Neural progenitor cell (in vitro differentiated cells): ENCODE data around the gene EPRS1. TPM values are rescaled to one million over a fixed set of nuclear protein-coding genes. Genes with fewer than 3 reads are reported as not detected.
"Not testable (repeated sequence)": the region's sequence is repeated elsewhere in the genome, so short reads cannot be mapped to it uniquely, and the experiment has no call there.

ENCODE experiments used
- DNase-seq: peaks from one replicate; pipeline ENCODE4 v3.0.0-alpha.2; 2016; ENCODE audit warnings: low spot score
- H2AFZ ChIP-seq: fragments of 200-600 bp; sonication (generic); replicated peaks from 2 replicates; pipeline ENCODE4 v1.6.1; 2016; ENCODE audit warnings: antibody characterized with exemption
- H3F3A ChIP-seq: fragments of 200-600 bp; sonication (generic); 2 replicates; pipeline ENCODE4 v1.6.1; 2016; ENCODE audit warnings: antibody characterized with exemption, low read depth
- H3K27ac ChIP-seq: fragments of 200-600 bp; sonication (generic); 2 replicates; pipeline ENCODE4 v1.5.1; 2016; ENCODE audit warnings: mild to moderate bottlenecking
- H3K27me3 ChIP-seq: fragments of 200-600 bp; sonication (generic); 2 replicates; pipeline ENCODE4 v1.6.1; 2016; ENCODE audit warnings: mild to moderate bottlenecking, moderate library complexity
- H3K36me3 ChIP-seq: fragments of 200-600 bp; sonication (generic); 2 replicates; pipeline ENCODE4 v1.5.1; 2016
- H3K4me1 ChIP-seq: fragments of 200-600 bp; sonication (generic); 2 replicates; pipeline ENCODE4 v1.6.1; 2016; ENCODE audit warnings: mixed run types
- H3K4me2 ChIP-seq: fragments of 200-600 bp; sonication (generic); 2 replicates; pipeline ENCODE4 v1.6.1; 2016
- H3K4me3 ChIP-seq: fragments of 200-600 bp; sonication (generic); 2 replicates; pipeline ENCODE4 v1.5.1; 2016
- H3K79me2 ChIP-seq: fragments of 200-600 bp; sonication (generic); 2 replicates; pipeline ENCODE4 v1.6.1; 2016; ENCODE audit warnings: low read depth
- H3K9ac ChIP-seq: fragments of 200-600 bp; sonication (generic); 2 replicates; pipeline ENCODE4 v1.6.1; 2016
- H3K9me3 ChIP-seq: fragments of 200-600 bp; sonication (generic); 2 replicates; pipeline ENCODE4 v1.5.1; 2016; ENCODE audit warnings: low read depth
- H4K20me1 ChIP-seq: fragments of 200-600 bp; sonication (generic); 2 replicates; pipeline ENCODE4 v1.6.1; 2016; ENCODE audit warnings: low read depth
- H3K27ac Mint-ChIP-seq: 3 replicates; pipeline ENCODE4 v1.8.0; 2021; ENCODE audit warnings: mixed read lengths
- H3K27me3 Mint-ChIP-seq: 2 replicates; pipeline ENCODE4 v1.8.0; 2022; ENCODE audit warnings: low read depth, mild to moderate bottlenecking, inconsistent platforms, moderate library complexity, mixed read lengths; ENCODE audit not compliant: insufficient read depth
- H3K36me3 Mint-ChIP-seq: 3 replicates; pipeline ENCODE4 v1.8.0; 2021; ENCODE audit warnings: mixed read lengths
- H3K4me1 Mint-ChIP-seq: 3 replicates; pipeline ENCODE4 v1.8.0; 2021; ENCODE audit warnings: mixed read lengths
- H3K4me3 Mint-ChIP-seq: 3 replicates; pipeline ENCODE4 v1.8.0; 2021; ENCODE audit warnings: mild to moderate bottlenecking, moderate library complexity, mixed read lengths
- H3K9me3 Mint-ChIP-seq: 3 replicates; pipeline ENCODE4 v1.8.0; 2020; ENCODE audit warnings: mixed read lengths
- CTCF ChIP-seq: fragments of 200-600 bp; sonication (generic); IDR thresholded peaks from 2 replicates; pipeline ENCODE4 v1.5.1; 2017; ENCODE audit warnings: antibody characterized with exemption, mild to moderate bottlenecking
- EZH2 ChIP-seq: fragments of 200-600 bp; sonication (generic); IDR thresholded peaks from 2 replicates; pipeline ENCODE4 v1.6.1; 2017; ENCODE audit warnings: antibody characterized with exemption, mild to moderate bottlenecking, moderate library complexity
- EZH2phosphoT487 ChIP-seq: fragments of 200-600 bp; sonication (generic); IDR thresholded peaks from 2 replicates; pipeline ENCODE4 v1.6.1; 2017; ENCODE audit warnings: antibody characterized with exemption
- total RNA-seq: library from RNA; depleted of rRNA; stranded (reverse); fragments of >200 nt; gene quantifications from 2 replicates; pipeline ENCODE4 v1.2.3, GENCODE V29; 2015; ENCODE audit warnings: low replicate concordance

The EPRS1 gene
- total RNA-seq, 1 donor from 2014 or later = 92.9 TPM

GRCh38 chr1:220043646-220044045 is 2.7 kb downstream of the EPRS1 start:
- Mint-ChIP-seq H3K9me3 (no peaks in the 10 kb centered on the region), H3K27me3 (peaks cover 2% of the 10 kb centered on the region), H3K4me3 (no peak overlapping the region), H3K27ac (no peak overlapping the region), H3K36me3 (no peaks in the 10 kb centered on the region), H3K4me1 (peaks cover 9% of the 10 kb centered on the region)
- Histone ChIP-seq H4K20me1 (no peaks in the 10 kb centered on the region), H3K4me1 (peaks cover 3% of the 10 kb centered on the region), H2AFZ (no peak overlapping the region), H3F3A (peaks cover 12% of the 10 kb centered on the region), H3K9me3 (no peaks in the 10 kb centered on the region), H3K9ac (no peak overlapping the region), H3K36me3 (no peaks in the 10 kb centered on the region), H3K4me2 (no peak overlapping the region), H3K27me3 (no peaks in the 10 kb centered on the region), H3K79me2 (peaks cover 57% of the 10 kb centered on the region), H3K27ac (no peak overlapping the region), H3K4me3 (no peak overlapping the region)
- no peak for TF ChIP-seq EZH2phosphoT487
- no peak for TF ChIP-seq CTCF
- TF ChIP-seq EZH2 = no peak
- DNase-seq = no peak

GRCh38 chr1:220040028-220040596 is 6.2 kb downstream of the EPRS1 start:
- H3K9ac ChIP-seq = no peak overlapping the region
- Mint-ChIP-seq H3K27me3 (no peaks in the 10 kb centered on the region), H3K27ac (no peak overlapping the region), H3K4me3 (no peak overlapping the region), H3K9me3 (no peaks in the 10 kb centered on the region), H3K36me3 (peaks cover 3% of the 10 kb centered on the region), H3K4me1 (peaks cover 4% of the 10 kb centered on the region)
- H3K4me3 ChIP-seq = no peak overlapping the region
- peaks cover 69% of the 10 kb centered on the region for H3K79me2 ChIP-seq
- DNase-seq = no peak
- no peaks in the 10 kb centered on the region for H3F3A ChIP-seq
- H3K36me3 ChIP-seq = no peaks in the 10 kb centered on the region
- no peak for TF ChIP-seq EZH2phosphoT487
- TF ChIP-seq EZH2 = no peak
- TF ChIP-seq CTCF = no peak
- no peak overlapping the region for H3K27ac ChIP-seq
- H3K27me3 ChIP-seq = no peaks in the 10 kb centered on the region
- H4K20me1 ChIP-seq = no peaks in the 10 kb centered on the region
- no peak overlapping the region for H2AFZ ChIP-seq
- no peaks in the 10 kb centered on the region for H3K4me1 ChIP-seq
- H3K4me2 ChIP-seq = no peak overlapping the region
- no peaks in the 10 kb centered on the region for H3K9me3 ChIP-seq

GRCh38 chr1:220038640-220039039 is 7.7 kb downstream of the EPRS1 start:
- H3K27ac Mint-ChIP-seq = no peak overlapping the region
- peaks cover 56% of the 10 kb centered on the region for H3K79me2 ChIP-seq
- H4K20me1 ChIP-seq = no peaks in the 10 kb centered on the region

GRCh38 chr1:220037810-220038209 is 8.5 kb downstream of the EPRS1 start:
- not testable (repeated sequence) for H3K4me1 Mint-ChIP-seq, H3K4me1 ChIP-seq, H3K27me3 ChIP-seq, H4K20me1 ChIP-seq, H3K9ac ChIP-seq, H3K27ac ChIP-seq, H2AFZ ChIP-seq, H3K4me2 ChIP-seq, H3K9me3 Mint-ChIP-seq, DNase-seq, H3K9me3 ChIP-seq, H3K36me3 Mint-ChIP-seq, H3K4me3 Mint-ChIP-seq, H3K4me3 ChIP-seq, H3K27me3 Mint-ChIP-seq, H3K27ac Mint-ChIP-seq, H3K36me3 ChIP-seq, H3F3A ChIP-seq
- H3K79me2 ChIP-seq = peaks cover 47% of the 10 kb centered on the region

More at GRCh38 chr1:220038640-220039039, 7.7 kb downstream of the EPRS1 start:
- Histone ChIP-seq H3K9me3 (no peaks in the 10 kb centered on the region), H3K4me1 (no peaks in the 10 kb centered on the region), H3K27ac (no peak overlapping the region), H3K4me2 (no peak overlapping the region), H3K36me3 (no peaks in the 10 kb centered on the region), H2AFZ (no peak overlapping the region), H3K9ac (no peak overlapping the region), H3K27me3 (no peaks in the 10 kb centered on the region), H3F3A (no peaks in the 10 kb centered on the region), H3K4me3 (no peak overlapping the region)
- no peak for TF ChIP-seq EZH2phosphoT487
- TF ChIP-seq EZH2 = no peak
- TF ChIP-seq CTCF = no peak
- Mint-ChIP-seq H3K36me3 (peaks cover 3% of the 10 kb centered on the region), H3K9me3 (no peaks in the 10 kb centered on the region), H3K4me3 (no peak overlapping the region), H3K27me3 (no peaks in the 10 kb centered on the region), H3K4me1 (peaks cover 2% of the 10 kb centered on the region)
- DNase-seq = no peak
